NCI-H345 (cell line): ENCODE data around the gene MFSD1.
A peak's percentile ranks its signal among the peaks of the same experiment; 100 is the strongest.

Experiments
- DNase-seq: peaks from one replicate; lab custom pipeline; 2025; lab: John Stamatoyannopoulos, UW

The MFSD1 gene, protein sequence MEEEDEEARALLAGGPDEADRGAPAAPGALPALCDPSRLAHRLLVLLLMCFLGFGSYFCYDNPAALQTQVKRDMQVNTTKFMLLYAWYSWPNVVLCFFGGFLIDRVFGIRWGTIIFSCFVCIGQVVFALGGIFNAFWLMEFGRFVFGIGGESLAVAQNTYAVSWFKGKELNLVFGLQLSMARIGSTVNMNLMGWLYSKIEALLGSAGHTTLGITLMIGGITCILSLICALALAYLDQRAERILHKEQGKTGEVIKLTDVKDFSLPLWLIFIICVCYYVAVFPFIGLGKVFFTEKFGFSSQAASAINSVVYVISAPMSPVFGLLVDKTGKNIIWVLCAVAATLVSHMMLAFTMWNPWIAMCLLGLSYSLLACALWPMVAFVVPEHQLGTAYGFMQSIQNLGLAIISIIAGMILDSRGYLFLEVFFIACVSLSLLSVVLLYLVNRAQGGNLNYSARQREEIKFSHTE

GRCh38 chr3:158801696-158802408 lies at the start of gene MFSD1:
MFSD1 (plus strand) TSS chr3:158802054; CDS start chr3:158802153, 99 bp downstream.
- peak; percentile 78 for DNase-seq

- no peak for DNase-seq
Measured at GRCh38 chr3:158753854-158754253, 48.0 kb upstream of the MFSD1 start.

DNA sequence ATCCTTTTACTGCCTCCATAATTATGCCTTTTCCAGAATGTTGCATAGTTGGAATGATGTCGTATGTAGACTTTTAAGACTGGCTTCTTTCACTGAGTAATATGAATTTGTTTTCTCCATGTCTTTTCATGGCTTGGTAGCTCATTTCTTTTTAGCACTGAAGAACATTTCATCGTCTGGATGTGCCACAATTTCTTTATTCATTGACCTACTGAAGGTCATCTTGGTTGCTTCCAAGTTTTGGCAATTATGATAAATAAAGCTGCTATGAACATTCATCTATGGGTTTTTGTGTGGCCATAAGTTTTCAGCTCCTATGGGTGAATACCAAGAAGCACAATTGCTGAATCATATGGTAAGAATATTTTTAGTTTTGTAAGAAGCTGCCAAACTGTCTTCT lies 46.4 kb upstream of the MFSD1 start:
- no peak for DNase-seq

DNA sequence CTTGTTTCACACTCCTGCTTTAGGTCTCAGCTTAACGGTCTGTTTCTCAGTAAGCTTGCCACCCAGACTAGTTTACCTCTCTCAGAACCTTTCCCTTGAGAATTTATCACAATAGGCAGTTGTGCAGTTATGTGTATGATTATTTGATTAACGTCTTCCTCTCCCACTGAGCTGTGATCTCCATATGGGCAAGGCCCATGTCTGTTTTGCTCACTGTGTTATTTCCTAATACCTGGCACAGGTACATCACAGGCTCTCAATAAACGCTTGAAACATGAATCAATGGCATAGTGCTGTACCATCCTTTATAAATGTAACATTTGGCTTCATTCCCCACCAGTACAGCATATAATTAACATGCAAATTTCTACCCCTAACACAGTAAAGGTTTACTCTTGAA lies 40.5 kb upstream of the MFSD1 start:
- DNase-seq, result no peak

DNA sequence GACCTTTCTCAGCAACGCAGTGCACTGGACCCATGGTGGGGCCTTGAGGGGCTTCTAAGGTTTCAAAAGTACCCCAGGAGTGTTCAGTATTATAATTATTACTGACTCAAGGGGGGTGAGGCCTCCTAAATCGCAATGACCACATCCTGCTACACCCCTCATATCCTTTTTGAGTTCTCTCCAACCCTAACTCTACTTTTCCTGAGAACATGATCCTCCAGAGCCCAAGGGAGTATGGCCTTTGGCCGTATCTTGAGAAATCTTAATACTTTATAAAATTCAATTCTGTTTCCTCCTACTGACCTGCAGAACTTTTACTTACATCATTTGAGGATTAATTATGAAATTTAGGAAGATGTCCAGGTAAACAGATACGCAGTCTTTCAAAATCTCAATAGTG lies 39.2 kb upstream of the MFSD1 start:
- DNase-seq, result no peak

DNA sequence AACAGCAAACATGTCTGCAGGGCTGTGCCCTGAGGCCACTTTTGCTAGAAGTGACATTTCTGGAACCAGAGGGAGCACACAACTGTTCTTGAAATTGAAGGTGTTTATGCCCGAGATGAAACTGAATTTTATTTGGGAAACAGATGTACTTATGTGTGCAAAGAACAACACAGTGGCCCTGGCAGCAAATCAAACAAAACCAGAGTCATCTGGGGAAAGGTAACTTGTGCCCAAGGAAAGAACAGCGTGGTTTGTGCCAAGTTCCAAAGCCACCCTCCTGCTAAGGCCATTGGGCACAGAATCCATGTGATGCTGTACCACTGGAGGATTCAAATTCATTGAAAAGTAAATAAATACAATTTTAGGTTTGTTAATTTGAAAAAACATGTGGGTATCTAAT lies 38.4 kb upstream of the MFSD1 start:
- no peak for DNase-seq

- no peak for DNase-seq
Measured at GRCh38 chr3:158765518-158766205, 36.2 kb upstream of the MFSD1 start.

- no peak for DNase-seq
Measured at GRCh38 chr3:158766364-158766763, 35.5 kb upstream of the MFSD1 start.

GRCh38 chr3:158768361-158768787 lies 33.5 kb upstream of the MFSD1 start:
- DNase-seq, result no peak

DNA sequence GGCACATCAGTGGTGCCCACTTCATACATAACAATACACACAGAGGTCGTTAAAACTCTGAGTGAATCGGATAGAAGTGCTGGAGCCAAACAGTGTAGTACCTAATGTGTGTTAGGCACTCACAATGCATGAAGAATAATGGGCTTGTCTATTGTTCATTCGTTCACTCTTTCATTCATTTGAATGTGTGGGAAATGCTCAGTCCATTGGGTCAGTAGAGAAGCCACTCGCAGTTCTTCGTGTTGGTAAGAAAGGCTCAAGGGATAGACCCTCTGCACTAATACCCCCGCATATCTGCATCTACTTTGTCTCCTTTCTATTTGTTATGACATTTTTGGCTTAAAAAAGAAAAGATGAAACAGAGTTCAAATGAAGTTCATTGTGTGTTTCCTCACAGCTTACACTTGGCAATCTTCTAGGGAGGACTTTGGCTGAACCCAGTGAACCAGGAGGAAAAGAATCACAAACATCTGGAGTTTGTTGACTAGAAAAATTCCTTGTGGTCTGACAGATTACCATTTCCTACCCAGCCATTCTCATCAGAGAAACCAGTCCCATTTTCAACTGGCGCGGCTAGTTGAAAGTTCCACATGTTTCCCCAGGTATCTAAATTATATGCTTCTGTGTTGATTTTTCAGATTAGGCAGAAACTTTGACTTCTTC lies 32.8 kb upstream of the MFSD1 start:
- no peak for DNase-seq

- no peak for DNase-seq
Measured at GRCh38 chr3:158769549-158769948, 32.3 kb upstream of the MFSD1 start.

DNA sequence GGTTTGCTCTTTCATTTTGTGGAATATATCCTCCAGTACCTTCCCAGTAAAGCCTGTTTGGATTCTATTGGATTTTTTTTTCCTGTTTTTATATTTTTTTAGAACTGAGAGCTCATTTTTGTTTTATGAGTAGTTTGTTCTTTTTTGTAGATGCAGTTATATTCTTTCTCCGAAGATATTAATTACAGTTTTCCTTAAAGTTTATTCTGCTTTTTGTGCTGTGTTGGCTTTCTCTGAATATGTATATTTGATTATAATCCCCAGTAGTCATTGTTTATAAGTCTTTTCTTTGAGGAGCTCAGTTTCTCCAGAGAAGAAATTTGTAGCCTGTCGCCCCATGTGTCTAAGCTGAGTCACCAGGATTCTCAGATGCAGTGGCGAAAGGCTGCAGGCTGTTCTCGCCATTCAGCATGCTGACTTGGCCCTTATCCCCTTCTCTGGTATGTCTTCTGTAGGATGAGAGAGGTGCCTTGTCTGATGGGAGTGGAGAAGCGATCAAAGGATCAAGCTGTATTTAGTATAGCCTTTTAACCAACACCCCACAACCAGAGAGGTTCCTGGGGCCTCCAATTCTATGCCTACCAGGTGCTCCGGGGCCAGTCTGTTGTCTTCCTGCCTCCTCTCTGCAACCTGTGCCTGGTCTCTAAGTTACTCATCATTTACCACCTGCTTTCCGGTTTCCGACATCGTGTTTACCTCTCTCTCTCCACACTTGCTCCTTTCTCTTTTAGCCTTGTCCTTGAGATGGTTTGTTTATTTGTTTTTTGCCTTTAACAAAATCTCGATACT lies 31.7 kb upstream of the MFSD1 start:
- no peak for DNase-seq

DNA sequence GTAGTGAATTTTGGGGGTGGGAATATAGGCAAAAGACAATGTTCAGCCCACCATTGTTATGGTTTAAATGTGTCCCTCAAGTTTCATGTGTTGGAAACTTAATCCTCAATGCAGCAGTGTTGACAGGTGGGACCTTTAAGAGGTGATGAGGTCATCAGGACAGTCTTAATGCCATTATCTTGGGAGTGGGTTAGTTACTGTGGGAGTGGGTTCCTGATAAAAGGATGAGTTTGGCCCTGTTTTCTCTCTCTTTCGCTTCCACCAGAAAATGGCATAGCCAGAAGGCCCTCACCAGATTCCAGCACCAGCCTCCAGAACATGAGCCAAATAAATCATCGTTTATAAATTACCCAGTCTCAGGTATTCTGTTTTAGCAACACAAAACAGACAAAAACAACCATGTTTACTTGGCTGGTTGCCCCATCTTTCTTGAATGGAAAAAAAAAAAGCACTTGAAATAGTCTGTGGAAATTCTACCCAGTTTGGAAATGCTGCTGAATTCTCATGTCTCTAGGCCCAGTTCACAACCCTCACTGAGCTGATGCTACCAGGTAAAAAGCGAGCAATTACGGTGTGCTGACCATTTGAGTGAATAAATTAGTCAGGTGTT lies 31.0 kb upstream of the MFSD1 start:
- no peak for DNase-seq

DNA sequence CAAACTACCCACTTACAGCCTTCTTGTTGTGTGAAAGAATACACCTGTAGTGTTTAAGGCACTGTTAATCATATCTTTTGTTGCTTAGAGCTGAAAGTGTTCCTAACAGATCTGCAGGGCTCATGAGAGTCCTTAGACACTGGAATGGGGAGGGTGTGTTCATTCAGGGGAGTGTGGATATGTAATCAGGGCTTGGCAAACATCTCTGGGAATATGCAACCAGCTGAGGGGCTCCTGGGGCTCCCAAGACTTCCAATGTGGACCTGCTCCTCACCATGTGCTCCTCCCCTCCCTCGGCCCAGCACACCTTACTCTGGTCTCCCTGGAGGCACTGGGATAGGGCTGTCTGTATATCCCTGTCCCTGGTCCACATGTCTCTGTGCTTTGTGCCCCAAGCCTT lies 30.3 kb upstream of the MFSD1 start:
- no peak for DNase-seq

- DNase-seq, result no peak
Measured at GRCh38 chr3:158771982-158772381, 29.9 kb upstream of the MFSD1 start.

DNA sequence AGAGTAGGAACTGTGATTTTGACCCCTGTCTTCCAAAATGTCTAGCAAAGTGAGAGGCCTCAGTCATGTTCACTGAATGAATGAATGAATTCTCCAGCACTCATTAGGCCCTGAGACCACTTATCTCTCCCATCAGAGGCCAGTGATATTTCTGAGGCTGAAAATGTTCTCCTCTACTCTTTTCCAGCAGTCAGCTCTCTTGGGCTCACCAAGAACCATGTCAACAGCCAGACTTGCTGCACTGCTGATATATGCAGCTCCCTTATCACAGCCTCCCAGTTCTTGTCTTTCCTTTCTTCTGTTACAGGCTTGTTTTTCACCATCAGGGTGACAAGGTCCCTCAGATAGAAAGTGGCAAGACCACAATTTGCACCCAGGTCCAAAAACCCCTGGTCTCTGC lies 28.7 kb upstream of the MFSD1 start:
- DNase-seq, result no peak

- no peak for DNase-seq
Measured at GRCh38 chr3:158773845-158774830, 27.7 kb upstream of the MFSD1 start.

DNA sequence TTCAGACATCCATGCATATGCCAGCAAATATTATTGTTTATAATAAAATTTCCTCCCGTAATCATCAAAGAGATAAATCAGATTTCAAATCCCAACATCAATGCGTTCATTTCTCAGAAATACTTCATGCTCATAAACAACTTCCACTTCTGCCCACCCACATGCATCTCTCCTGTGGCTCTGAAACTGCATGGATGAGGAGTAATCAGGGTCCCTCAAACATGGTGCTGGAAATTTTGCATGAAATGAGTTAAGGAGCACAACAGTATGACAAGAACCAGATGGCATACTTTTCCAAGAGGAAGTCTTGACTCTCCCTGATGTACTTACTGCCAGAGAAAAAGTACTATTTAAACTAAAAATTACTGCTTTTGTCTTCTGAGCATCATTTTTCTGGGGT lies 26.9 kb upstream of the MFSD1 start:
- DNase-seq, result no peak
